Lung (tissue), 12 donors: ENCODE results near the gene HEPACAM. TPM values are rescaled to one million over a fixed set of nuclear protein-coding genes. Genes with fewer than 3 reads are reported as not detected.
A peak's percentile ranks its signal among the peaks of the same experiment; 100 is the strongest.

ENCODE experiments used
- ATAC-seq: fragments of 200-7000 bp; cut with Tn5 transposase; one replicate; pipeline ENCODE4 v1.9.1; 2020; ENCODE audit warnings: moderate number of reproducible peaks; ENCODE audit not compliant: insufficient read depth, low FRiP score
- DNase-seq, 3 donors: peaks; one replicate each; pipeline ENCODE4 v3.0.0-alpha.2; 2013 to 2017
- H3K27ac ChIP-seq, 2 donors: one replicate each; pipeline ENCODE4 v1.5.1; 2013; ENCODE audit warnings: mild to moderate bottlenecking in 2 of 2, moderate library complexity in 2 of 2, control low read depth in 1 of 2, inconsistent platforms in 1 of 2, low read depth in 1 of 2, low read length in 1 of 2
- H3K27me3 ChIP-seq, 3 donors: one replicate each; pipeline ENCODE4 v1.5.1; 2013; ENCODE audit warnings: low read length in 2 of 3; ENCODE audit not compliant: control insufficient read depth in 3 of 3, insufficient read depth in 3 of 3
- H3K36me3 ChIP-seq, 4 donors: one replicate each; pipeline ENCODE4 v1.5.1; 2013; ENCODE audit warnings: low read length in 4 of 4, mild to moderate bottlenecking in 1 of 4, moderate library complexity in 1 of 4; ENCODE audit not compliant: control insufficient read depth in 4 of 4, insufficient read depth in 4 of 4
- H3K4me1 ChIP-seq, 5 donors: one replicate each; pipeline ENCODE4 v1.5.1; 2013; ENCODE audit warnings: low read length in 5 of 5, mild to moderate bottlenecking in 2 of 5, moderate library complexity in 1 of 5; ENCODE audit not compliant: control insufficient read depth in 5 of 5, insufficient read depth in 5 of 5
- H3K4me3 ChIP-seq: one replicate; pipeline ENCODE4 v1.5.1; 2013; ENCODE audit warnings: mild to moderate bottlenecking, control low read depth, moderate library complexity
- H3K9ac ChIP-seq, 2 donors: one replicate each; pipeline ENCODE4 v1.5.1; 2013; ENCODE audit warnings: low read length in 2 of 2, control low read depth in 1 of 2; ENCODE audit not compliant: insufficient read depth in 1 of 2
- H3K9me3 ChIP-seq, 4 donors: one replicate each; pipeline ENCODE4 v1.5.1; 2013; ENCODE audit warnings: low read length in 3 of 4, mild to moderate bottlenecking in 1 of 4, moderate library complexity in 1 of 4; ENCODE audit not compliant: control insufficient read depth in 4 of 4, insufficient read depth in 3 of 4
- CTCF ChIP-seq: IDR thresholded peaks from 2 replicates; pipeline ENCODE4 v1.5.1; 2012; ENCODE audit warnings: mild to moderate bottlenecking; ENCODE audit errors: control extremely low read depth, extremely low read depth
- WGBS, 2 donors: extraction: QIAGEN DNeasy Blood & Tissue Kit; methylation state at CpG; one replicate each; pipeline ENCODE4 v1.1.7; 2013; 5-methylcytosine and 5-hydroxymethylcytosine counted together
- polyA plus RNA-seq, 2 donors: library from polyadenylated mRNA; stranded (reverse); fragments of 200-250 nt; gene quantifications; one replicate each; pipeline ENCODE4 v1.2.1, GENCODE V29; 2013
- total RNA-seq, 2 donors: library from RNA; depleted of rRNA in 1 of 2; stranded (reverse); fragments of >200 nt in 1 of 2; gene quantifications; one replicate each; pipeline ENCODE4 v1.2.1, GENCODE V29; 2014 to 2021
- donor health status: control.
- donor health status: control.
- donor health status: Bipolar disorder and iron deficiency.
- donor health status: healthy.
- donor health status: DM: yes; HTN: yes; CAD: no.

HEPACAM gene
- total and polyA plus RNA-seq, 4 donors, result 0.02 TPM; not detected in 3

- Histone ChIP-seq H3K27ac (no peak overlapping the region), H3K27me3 (no peaks in the 10 kb centered on the region), H3K36me3 (no peaks in the 10 kb centered on the region), H3K4me1 (peaks cover 0 to 21% (median 13%) of the 10 kb centered on the region in 5 donors), H3K9me3 (peaks cover 0 to 2% (median 0%) of the 10 kb centered on the region in 4 donors), H3K9ac (no peak overlapping the region), H3K4me3 (no peak overlapping the region)
- no peak for TF ChIP-seq CTCF
- DNase-seq (no peak), ATAC-seq (no peak)
- WGBS, 2 donors, result 96 to 98% methylated on average over 2 of the region's 2 CpGs
Measured at GRCh38 chr11:124919898-124920297, 15.9 kb downstream of the HEPACAM start.

- Histone ChIP-seq H3K9ac (no peak within 1 kb of the TSS), H3K27ac (no peak within 1 kb of the TSS), H3K4me3 (no peak within 1 kb of the TSS), H3K9me3 (peaks cover 0 to 2% (median 0%) of the 10 kb centered on the region in 4 donors), H3K36me3 (no peaks in the 10 kb centered on the region), H3K27me3 (no peaks in the 10 kb centered on the region), H3K4me1 (peaks cover 0 to 21% (median 13%) of the 10 kb centered on the region in 5 donors)
- DNase-seq (no peak), ATAC-seq (no peak)
- TF ChIP-seq CTCF, result no peak
- WGBS, 2 donors, result 66 to 92% methylated on average over 3 of the region's 3 CpGs
Measured at GRCh38 chr11:124918950-124919349, 16.9 kb downstream of the HEPACAM start, which contains the start of gene HEPN1. Gene HEPN1 (plus strand): TSS chr11:124919250.

GRCh38 chr11:124917115-124917637 is 18.7 kb downstream of the HEPACAM start:
- H3K36me3 ChIP-seq, result no peaks in the 10 kb centered on the region
- ATAC-seq, result no peak
- DNase-seq, result peak; percentile 81 to 92 (median 86)
- peaks cover 0 to 2% (median 0%) of the 10 kb centered on the region in 4 donors for H3K9me3 ChIP-seq
- H3K27me3 ChIP-seq, result no peaks in the 10 kb centered on the region
- H3K4me1 ChIP-seq, result peaks cover 0 to 21% (median 13%) of the 10 kb centered on the region in 5 donors
- H3K9ac ChIP-seq, result no peak overlapping the region
- no peak for TF ChIP-seq CTCF
- H3K4me3 ChIP-seq, result no peak overlapping the region
- H3K27ac ChIP-seq, result peak overlapping the region in 1 of 2 donors; percentile 70
- WGBS, 2 donors, result 76 to 78% methylated on average over 6 of the region's 6 CpGs

GRCh38 chr11:124916370-124916710 is 19.5 kb downstream of the HEPACAM start:
- TF ChIP-seq CTCF, result no peak
- ATAC-seq, result no peak
- H3K4me3 ChIP-seq, result no peak overlapping the region
- peaks cover 0 to 18% (median 13%) of the 10 kb centered on the region in 5 donors for H3K4me1 ChIP-seq
- peaks cover 0 to 3% (median under 1%) of the 10 kb centered on the region in 4 donors for H3K9me3 ChIP-seq
- H3K36me3 ChIP-seq, result no peaks in the 10 kb centered on the region
- DNase-seq, result no peak
- H3K9ac ChIP-seq, result no peak overlapping the region
- H3K27ac ChIP-seq, result no peak overlapping the region
- no peaks in the 10 kb centered on the region for H3K27me3 ChIP-seq
